ENCODE results near the gene MUSK. TPM values are rescaled to one million over a fixed set of nuclear protein-coding genes. Genes with fewer than 3 reads are reported as not detected.

The MUSK gene
- total and polyA plus RNA-seq, 2 experiments from 2014 or later = not detected

- no peak overlapping the region for H3K4me2 ChIP-seq
- no peaks in the 10 kb centered on the region for H3K27me3 ChIP-seq (ENCODE audit: insufficient read depth)
- Mint-ChIP-seq H3K9me3 (no peaks in the 10 kb centered on the region), H3K4me3 (no peak overlapping the region), H3K4me1 (no peaks in the 10 kb centered on the region), H3K27me3 (ENCODE audit: insufficient read depth, low read depth, poor library complexity) (no peaks in the 10 kb centered on the region), H3K36me3 (ENCODE audit: low read depth) (no peaks in the 10 kb centered on the region), H3K27ac (no peak overlapping the region)
- no peaks in the 10 kb centered on the region for H3K4me1 ChIP-seq (ENCODE audit: insufficient read depth)
- no peaks in the 10 kb centered on the region for H3F3A ChIP-seq (replicated peaks; ENCODE audit: low read depth)
- no peak overlapping the region for H2AFZ ChIP-seq
- ATAC-seq (no peak), DNase-seq (ENCODE audit: low spot score) (no peak)
- peaks cover 4% of the 10 kb centered on the region; the same call in 1 of the 2 replicates for H3K9me2 ChIP-seq (ENCODE audit: insufficient read depth)
- no peaks in the 10 kb centered on the region for H3K36me3 ChIP-seq (ENCODE audit: insufficient read depth)
- TF ChIP-seq, protein P1, sequence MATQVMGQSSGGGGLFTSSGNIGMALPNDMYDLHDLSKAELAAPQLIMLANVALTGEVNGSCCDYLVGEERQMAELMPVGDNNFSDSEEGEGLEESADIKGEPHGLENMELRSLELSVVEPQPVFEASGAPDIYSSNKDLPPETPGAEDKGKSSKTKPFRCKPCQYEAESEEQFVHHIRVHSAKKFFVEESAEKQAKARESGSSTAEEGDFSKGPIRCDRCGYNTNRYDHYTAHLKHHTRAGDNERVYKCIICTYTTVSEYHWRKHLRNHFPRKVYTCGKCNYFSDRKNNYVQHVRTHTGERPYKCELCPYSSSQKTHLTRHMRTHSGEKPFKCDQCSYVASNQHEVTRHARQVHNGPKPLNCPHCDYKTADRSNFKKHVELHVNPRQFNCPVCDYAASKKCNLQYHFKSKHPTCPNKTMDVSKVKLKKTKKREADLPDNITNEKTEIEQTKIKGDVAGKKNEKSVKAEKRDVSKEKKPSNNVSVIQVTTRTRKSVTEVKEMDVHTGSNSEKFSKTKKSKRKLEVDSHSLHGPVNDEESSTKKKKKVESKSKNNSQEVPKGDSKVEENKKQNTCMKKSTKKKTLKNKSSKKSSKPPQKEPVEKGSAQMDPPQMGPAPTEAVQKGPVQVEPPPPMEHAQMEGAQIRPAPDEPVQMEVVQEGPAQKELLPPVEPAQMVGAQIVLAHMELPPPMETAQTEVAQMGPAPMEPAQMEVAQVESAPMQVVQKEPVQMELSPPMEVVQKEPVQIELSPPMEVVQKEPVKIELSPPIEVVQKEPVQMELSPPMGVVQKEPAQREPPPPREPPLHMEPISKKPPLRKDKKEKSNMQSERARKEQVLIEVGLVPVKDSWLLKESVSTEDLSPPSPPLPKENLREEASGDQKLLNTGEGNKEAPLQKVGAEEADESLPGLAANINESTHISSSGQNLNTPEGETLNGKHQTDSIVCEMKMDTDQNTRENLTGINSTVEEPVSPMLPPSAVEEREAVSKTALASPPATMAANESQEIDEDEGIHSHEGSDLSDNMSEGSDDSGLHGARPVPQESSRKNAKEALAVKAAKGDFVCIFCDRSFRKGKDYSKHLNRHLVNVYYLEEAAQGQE (IDR thresholded peaks at IDR 0.05; ENCODE audit: unreplicated experiment) = no peak
- TF ChIP-seq NANOG (IDR thresholded peaks at IDR 0.05; ENCODE audit: borderline replicate concordance) (no peak), JUNB (IDR thresholded peaks at IDR 0.05; ENCODE audit: unreplicated experiment) (no peak), ETS1 (IDR thresholded peaks at IDR 0.05) (no peak), EZH2 (IDR thresholded peaks at IDR 0.05; ENCODE audit: low read depth, unreplicated experiment) (no peak), POLR2AphosphoS5 (IDR thresholded peaks at IDR 0.05; ENCODE audit: low read depth) (no peak), STAT1 (IDR thresholded peaks at IDR 0.05; ENCODE audit: unreplicated experiment) (no peak), ZNF331 (CRISPR knock-in tag; IDR thresholded peaks at IDR 0.05; ENCODE audit: low read depth) (no peak), CREB1 (CRISPR knock-in tag; IDR thresholded peaks at IDR 0.05; ENCODE audit: low read depth) (no peak), EZH2phosphoT487 (IDR thresholded peaks at IDR 0.05; ENCODE audit: unreplicated experiment) (no peak), ZNF114 (CRISPR knock-in tag; IDR thresholded peaks at IDR 0.05) (no peak), CTCF (conservative IDR thresholded peaks at IDR 0.05; ENCODE audit: low read depth in 2 of 2) (no peak)
- TF ChIP-seq, protein P2, sequence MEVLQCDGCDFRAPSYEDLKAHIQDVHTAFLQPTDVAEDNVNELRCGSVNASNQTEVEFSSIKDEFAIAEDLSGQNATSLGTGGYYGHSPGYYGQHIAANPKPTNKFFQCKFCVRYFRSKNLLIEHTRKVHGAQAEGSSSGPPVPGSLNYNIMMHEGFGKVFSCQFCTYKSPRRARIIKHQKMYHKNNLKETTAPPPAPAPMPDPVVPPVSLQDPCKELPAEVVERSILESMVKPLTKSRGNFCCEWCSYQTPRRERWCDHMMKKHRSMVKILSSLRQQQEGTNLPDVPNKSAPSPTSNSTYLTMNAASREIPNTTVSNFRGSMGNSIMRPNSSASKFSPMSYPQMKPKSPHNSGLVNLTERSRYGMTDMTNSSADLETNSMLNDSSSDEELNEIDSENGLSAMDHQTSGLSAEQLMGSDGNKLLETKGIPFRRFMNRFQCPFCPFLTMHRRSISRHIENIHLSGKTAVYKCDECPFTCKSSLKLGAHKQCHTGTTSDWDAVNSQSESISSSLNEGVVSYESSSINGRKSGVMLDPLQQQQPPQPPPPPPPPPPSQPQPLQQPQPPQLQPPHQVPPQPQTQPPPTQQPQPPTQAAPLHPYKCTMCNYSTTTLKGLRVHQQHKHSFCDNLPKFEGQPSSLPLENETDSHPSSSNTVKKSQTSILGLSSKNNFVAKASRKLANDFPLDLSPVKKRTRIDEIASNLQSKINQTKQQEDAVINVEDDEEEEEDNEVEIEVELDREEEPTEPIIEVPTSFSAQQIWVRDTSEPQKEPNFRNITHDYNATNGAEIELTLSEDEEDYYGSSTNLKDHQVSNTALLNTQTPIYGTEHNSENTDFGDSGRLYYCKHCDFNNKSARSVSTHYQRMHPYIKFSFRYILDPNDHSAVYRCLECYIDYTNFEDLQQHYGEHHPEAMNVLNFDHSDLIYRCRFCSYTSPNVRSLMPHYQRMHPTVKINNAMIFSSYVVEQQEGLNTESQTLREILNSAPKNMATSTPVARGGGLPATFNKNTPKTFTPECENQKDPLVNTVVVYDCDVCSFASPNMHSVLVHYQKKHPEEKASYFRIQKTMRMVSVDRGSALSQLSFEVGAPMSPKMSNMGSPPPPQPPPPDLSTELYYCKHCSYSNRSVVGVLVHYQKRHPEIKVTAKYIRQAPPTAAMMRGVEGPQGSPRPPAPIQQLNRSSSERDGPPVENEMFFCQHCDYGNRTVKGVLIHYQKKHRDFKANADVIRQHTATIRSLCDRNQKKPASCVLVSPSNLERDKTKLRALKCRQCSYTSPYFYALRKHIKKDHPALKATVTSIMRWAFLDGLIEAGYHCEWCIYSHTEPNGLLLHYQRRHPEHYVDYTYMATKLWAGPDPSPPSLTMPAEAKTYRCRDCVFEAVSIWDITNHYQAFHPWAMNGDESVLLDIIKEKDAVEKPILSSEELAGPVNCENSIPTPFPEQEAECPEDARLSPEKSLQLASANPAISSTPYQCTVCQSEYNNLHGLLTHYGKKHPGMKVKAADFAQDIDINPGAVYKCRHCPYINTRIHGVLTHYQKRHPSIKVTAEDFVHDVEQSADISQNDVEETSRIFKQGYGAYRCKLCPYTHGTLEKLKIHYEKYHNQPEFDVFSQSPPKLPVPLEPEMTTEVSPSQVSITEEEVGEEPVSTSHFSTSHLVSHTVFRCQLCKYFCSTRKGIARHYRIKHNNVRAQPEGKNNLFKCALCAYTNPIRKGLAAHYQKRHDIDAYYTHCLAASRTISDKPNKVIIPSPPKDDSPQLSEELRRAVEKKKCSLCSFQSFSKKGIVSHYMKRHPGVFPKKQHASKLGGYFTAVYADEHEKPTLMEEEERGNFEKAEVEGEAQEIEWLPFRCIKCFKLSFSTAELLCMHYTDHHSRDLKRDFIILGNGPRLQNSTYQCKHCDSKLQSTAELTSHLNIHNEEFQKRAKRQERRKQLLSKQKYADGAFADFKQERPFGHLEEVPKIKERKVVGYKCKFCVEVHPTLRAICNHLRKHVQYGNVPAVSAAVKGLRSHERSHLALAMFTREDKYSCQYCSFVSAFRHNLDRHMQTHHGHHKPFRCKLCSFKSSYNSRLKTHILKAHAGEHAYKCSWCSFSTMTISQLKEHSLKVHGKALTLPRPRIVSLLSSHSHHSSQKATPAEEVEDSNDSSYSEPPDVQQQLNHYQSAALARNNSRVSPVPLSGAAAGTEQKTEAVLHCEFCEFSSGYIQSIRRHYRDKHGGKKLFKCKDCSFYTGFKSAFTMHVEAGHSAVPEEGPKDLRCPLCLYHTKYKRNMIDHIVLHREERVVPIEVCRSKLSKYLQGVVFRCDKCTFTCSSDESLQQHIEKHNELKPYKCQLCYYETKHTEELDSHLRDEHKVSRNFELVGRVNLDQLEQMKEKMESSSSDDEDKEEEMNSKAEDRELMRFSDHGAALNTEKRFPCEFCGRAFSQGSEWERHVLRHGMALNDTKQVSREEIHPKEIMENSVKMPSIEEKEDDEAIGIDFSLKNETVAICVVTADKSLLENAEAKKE (CRISPR knock-in tag; IDR thresholded peaks at IDR 0.05) = no peak
- no peak overlapping the region for H3K4me3 ChIP-seq
- H3K27ac ChIP-seq (ENCODE audit: low read depth) = no peak overlapping the region
- H4K20me1 ChIP-seq (replicated peaks; ENCODE audit: insufficient read depth) = no peaks in the 10 kb centered on the region
- no peaks in the 10 kb centered on the region for H3K79me2 ChIP-seq (replicated peaks; ENCODE audit: insufficient read depth)
These were observed 174.4 kb downstream of the MUSK start for GRCh38 chr9:110842986-110843385.

Data from GM23338 (cell line).